ENCODE measurements around the gene CSRP3.

CSRP3 gene

GRCh38 chr11:19201737-19202605 lies at the start of gene CSRP3:
Gene CSRP3, minus strand, starts transcription at chr11:19201983. Its CDS starts 9,535 bp downstream, at chr11:19192448.
- DNase-seq: no peak

GRCh38 chr11:19251577-19251976 lies 49.8 kb upstream of the CSRP3 start:
- no peak for DNase-seq

- no peak for DNase-seq
These were observed 45.0 kb upstream of the CSRP3 start for GRCh38 chr11:19246816-19247215.

- no peak for DNase-seq
These were observed 43.6 kb upstream of the CSRP3 start for GRCh38 chr11:19245351-19245750.

- no peak for DNase-seq
These were observed 42.8 kb upstream of the CSRP3 start for GRCh38 chr11:19244621-19245020.

DNA sequence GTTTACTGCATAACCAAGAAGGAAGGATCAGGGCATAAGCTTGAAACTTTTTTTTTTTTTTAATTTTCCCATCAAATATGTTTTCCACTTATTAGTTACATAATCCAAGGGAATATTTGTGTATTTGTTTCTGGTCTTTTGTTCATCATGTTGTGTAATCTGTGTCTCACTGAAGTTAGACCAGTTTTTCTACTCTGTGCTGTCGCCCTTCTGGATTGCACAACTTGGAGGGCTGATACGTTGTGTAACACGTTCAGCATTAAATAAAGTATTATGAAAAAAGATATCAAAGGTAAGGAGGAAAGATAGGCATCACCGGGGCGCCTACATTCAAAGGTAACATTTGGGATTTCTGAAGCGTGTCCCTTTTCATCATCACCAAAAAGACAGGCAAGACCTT lies 42.3 kb upstream of the CSRP3 start:
- DNase-seq: no peak

- no peak for DNase-seq
These were observed 41.8 kb upstream of the CSRP3 start for GRCh38 chr11:19243613-19244012.

GRCh38 chr11:19243143-19243542 lies 41.4 kb upstream of the CSRP3 start:
- DNase-seq: no peak

GRCh38 chr11:19242179-19242932 lies 40.6 kb upstream of the CSRP3 start:
- DNase-seq: peak; percentile 4

GRCh38 chr11:19241260-19242178 lies 39.7 kb upstream of the CSRP3 start:
- peak; percentile 11 for DNase-seq

- DNase-seq: peak; percentile 79
These were observed 38.9 kb upstream of the CSRP3 start, which contains the start of gene E2F8 for GRCh38 chr11:19240420-19241259. Gene E2F8, minus strand, starts transcription at chr11:19240945. Its CDS starts 824 bp downstream, at chr11:19240121.

DNA sequence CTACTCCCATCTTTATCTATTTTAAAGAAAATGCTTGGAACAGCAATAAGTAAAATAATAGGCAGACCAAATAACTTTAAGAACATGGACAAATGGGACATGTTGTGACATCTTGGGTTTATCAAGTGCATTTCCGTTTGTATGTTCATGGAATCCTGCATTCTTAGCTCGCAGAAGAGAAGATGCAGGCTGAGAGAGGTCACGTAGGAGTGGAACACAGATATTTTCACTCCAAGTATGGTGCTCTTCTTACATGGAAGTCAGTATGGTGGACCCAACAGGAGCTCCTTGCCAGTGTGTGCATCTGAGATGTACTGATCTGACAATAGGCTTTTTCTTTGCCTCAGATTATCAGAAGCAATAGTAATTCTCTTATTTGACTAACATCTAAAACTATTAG lies 37.3 kb upstream of the CSRP3 start:
- DNase-seq: no peak

- DNase-seq: no peak
These were observed 36.0 kb upstream of the CSRP3 start for GRCh38 chr11:19237813-19238212.

GRCh38 chr11:19237381-19237780 lies 35.6 kb upstream of the CSRP3 start:
- no peak for DNase-seq

DNA sequence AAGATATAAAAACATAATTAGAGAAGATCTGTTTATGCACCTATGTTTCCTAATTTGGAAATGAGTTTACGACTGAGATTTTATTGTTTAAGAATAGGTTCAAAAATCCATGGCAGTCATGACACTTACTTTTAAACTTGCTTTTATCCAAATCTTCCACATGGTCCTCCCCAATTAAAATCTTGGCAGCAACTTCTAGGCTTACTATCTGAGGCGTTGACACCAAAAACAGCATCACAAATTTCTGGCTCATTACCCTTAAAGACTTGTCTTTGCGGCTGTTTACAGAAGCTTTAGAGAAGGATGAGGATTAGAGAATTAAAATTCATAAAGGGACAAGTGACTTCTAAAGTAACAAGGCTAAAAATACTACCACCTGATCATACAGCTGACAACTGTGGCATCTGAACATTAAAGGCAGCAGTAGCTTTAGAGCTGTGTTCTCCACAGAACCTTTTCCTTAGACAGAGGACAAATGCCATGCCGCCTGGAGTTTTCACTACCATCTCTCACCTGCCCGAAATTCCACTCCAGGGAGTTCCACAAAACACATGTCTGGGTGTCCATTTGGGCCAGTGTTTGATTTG lies 32.5 kb upstream of the CSRP3 start:
- no peak for DNase-seq

- no peak for DNase-seq
These were observed 31.2 kb upstream of the CSRP3 start for GRCh38 chr11:19232910-19233503.

GRCh38 chr11:19229671-19230070 lies 27.9 kb upstream of the CSRP3 start:
- no peak for DNase-seq

GRCh38 chr11:19228968-19229367 lies 27.2 kb upstream of the CSRP3 start:
- DNase-seq: no peak

DNA sequence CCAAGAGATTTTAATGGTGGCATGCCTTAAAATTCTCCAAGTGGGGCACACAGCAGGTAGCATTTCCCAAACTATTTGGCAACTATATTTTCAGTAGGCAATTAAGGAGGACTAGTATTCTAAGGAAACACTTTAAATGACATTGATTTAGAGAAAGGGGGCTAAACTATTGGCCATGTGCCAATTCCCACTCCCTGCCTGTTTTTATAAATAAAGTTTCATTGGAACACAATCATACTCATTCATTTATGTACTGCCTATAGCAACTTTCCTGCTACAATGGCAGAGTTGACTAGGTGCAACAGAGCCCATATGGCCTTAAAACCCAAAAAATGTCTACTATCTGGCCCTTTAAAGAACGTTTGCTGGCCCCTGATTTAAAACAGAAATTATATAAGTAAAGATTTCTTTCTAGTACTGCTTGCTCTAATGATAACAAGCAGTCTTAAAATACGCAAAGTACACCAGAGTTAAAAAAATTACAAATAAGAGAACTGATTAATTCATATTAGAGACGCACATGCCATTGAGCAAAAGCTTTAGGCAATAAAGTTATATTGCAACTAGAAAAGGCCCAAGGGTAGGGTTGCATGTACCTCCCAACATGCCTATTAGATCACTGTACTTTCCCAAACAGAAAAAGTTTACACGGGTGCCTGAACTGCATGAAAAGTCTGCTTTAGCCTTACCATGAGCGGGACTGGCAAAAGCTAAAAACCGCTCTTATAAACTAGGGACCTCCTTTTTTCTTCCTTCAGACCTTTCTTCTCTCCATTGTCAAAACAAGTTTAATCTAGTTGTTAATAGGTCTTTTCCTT lies 24.8 kb upstream of the CSRP3 start:
- no peak for DNase-seq

DNA sequence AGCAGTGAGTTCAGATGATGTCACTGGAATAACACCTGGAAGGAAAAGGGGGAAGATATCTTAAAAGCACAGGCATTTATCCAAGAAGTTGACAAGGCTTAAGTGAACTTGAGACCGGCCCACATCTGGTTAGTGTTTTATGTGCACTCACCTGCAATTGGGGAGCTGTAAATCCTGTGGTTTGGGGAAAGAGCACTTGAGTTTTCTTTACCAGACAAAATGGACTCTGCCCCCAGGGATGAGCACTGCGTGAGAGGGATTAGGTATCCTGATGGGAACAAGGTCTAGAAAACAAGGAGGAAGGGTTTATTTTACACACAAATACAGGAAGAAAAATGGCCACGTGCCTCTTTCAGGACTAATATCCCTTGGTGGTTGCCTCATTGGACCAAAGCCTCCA lies 23.8 kb upstream of the CSRP3 start:
- no peak for DNase-seq
